Measurements from ENCODE around the gene RBM8A.

DNA sequence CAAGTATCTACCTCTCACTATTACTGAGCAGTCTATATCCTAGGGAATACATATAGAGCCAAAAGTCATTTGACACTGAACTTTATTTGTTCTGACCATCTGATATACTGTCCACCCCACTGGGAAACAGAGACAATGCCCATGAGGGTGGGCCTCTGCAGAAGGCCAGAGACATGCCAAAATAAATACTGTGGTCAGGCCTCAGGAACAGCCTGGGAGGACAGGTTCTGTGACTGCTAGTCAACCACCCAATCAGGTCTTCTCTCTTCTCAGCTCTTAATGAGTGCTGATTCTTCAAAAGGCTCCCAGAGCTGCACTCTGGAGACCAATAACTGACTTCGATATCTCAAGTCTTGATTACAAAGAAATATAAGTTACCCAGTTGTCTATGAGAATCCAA lies 36.1 kb downstream of the RBM8A start:
- TF ChIP-seq POLR2A (IDR thresholded peaks at IDR 0.05) (no peak), CTCF (IDR thresholded peaks at IDR 0.05) (no peak)
